ENCODE measurements around the gene INSC.

DNA sequence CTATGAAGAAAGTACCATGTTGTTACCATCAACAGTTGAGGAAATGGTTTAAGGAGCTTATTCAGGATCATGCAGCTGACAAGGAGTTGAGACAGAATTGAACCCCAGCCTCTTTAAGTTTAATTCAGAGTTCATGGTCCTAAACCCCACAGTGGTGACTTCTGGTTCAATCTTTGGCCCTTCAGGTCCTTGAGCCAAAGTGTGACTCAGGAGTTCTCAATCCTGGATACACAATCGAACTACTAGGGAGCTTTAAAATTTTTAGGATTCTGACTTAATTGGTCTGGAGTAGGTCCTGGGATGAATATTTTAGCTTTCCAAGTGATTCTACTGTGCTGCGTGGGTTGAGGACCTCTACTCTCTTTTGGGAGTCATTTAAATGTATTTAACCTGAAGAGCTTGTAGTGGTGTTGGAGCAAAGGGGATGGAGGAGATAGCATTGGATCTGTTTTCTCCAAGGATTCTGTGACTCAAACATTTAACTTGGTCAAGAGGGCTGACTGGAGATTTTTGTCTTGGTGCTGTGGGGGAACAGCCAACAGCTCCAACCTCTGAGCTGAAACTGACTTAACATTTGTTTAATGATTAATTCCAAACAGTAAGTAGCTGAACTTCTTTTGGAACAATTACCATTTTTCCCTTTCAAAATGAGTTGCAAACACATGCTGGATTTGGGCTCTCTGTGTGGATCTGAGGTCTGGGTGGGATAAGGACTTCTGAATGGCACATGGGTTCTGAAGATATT lies 80.1 kb downstream of the INSC start:
- no peak for TF ChIP-seq POLR2A (IDR thresholded peaks at IDR 0.05; ENCODE audit: low read depth, low read length)
- no peak for TF ChIP-seq TAF1 (IDR thresholded peaks at IDR 0.05; ENCODE audit: low read depth, low read length)

Measured in GM12891 (cell line).